Activated naive CD8-positive, alpha-beta T cell (primary cell): Measurements from ENCODE around the gene NCK1.
"Not testable (repeated sequence)": the region's sequence is repeated elsewhere in the genome, so short reads cannot be mapped to it uniquely, and the experiment has no call there.

Experiments used
- H3K27ac Mint-ChIP-seq: one replicate; pipeline ENCODE4 v1.8.0; 2021; ENCODE audit warnings: mixed read lengths
- H3K27me3 Mint-ChIP-seq: one replicate; pipeline ENCODE4 v1.8.0; 2021; ENCODE audit warnings: mixed read lengths
- H3K36me3 Mint-ChIP-seq: one replicate; pipeline ENCODE4 v1.8.0; 2021; ENCODE audit warnings: mixed read lengths
- H3K4me1 Mint-ChIP-seq: one replicate; pipeline ENCODE4 v1.8.0; 2021; ENCODE audit warnings: low read depth, mixed read lengths
- H3K4me3 Mint-ChIP-seq: one replicate; pipeline ENCODE4 v1.8.0; 2021; ENCODE audit warnings: mild to moderate bottlenecking, mixed read lengths
- H3K9me3 Mint-ChIP-seq: one replicate; pipeline ENCODE4 v1.8.0; 2021; ENCODE audit warnings: low read depth, mixed read lengths

Gene NCK1

DNA sequence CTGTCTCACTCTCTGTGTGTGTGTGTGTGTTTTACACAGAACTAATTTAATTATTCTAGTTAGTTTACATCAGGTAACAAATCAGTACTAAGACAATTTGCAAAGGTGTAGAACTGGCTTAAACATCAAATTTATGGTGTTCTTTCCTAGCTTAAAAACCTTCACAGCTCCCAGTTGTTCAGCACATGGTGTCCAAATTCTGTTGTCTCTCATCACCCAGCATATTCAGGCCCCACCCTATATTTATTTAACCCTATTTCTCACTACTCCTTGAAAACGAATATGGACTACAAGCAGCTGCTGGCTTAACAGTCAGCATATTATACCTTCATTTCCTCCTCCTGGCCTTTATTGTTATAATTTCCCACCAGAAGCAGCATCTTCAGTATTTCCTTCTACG, 96.9 kb downstream of the NCK1 start:
- Mint-ChIP-seq H3K4me1 (peaks cover 13% of the 10 kb centered on the region), H3K27ac (no peak overlapping the region), H3K36me3 (peaks cover 3% of the 10 kb centered on the region), H3K27me3 (no peaks in the 10 kb centered on the region), H3K9me3 (no peaks in the 10 kb centered on the region), H3K4me3 (no peak overlapping the region)

- Mint-ChIP-seq H3K27me3 (no peaks in the 10 kb centered on the region), H3K9me3 (no peaks in the 10 kb centered on the region), H3K27ac (no peak overlapping the region), H3K4me3 (no peak overlapping the region), H3K4me1 (peaks cover 13% of the 10 kb centered on the region), H3K36me3 (peaks cover 3% of the 10 kb centered on the region)
Observed at GRCh38 chr3:136959599-136959998, 97.6 kb downstream of the NCK1 start.

DNA sequence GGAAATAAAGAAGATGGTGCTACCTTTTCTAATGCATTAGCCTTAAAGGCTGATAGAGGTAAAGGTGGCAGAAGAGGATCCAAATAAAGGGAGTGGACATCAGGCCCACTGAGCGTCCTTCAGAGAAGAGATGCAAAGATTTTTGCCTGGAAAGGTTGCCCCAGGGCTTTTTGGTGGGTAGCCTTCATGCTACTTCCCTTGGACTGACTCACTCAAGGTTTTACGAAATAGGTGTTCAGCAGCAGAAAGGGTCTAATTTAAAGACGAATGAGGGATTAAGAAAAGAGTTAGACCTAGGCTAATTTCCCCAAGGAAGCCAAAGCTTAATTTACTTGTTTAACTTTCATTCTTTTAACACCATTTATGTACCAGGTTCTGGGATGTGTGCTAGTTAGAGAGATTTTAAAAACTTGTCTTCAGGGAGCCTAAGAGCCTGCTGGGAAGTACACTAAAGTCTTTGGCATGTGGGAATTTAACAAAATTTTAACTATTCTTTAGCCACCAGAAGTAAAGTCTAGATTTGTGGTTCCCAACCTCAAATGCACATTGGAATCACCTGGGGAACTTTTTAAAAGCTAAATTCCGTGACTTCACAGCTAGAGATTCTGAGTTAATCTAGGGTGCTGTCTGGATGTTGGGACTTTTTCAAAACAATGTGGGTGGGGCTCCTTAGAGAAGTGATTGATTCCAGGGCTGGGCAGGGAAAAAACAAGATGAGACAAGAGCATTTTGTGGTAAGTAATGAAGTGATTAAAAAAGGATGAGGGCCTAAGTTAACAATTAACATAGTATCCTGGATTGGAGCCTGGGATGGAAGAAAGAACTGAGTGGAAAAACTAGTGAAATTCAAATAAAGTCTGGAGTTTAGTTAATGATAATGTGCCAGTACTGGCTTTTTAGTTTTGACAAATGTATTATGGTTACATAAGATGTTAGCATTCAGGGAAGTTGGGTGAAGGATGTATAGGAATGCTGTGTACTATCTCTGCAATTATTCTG, 99.1 kb downstream of the NCK1 start:
- H3K4me1 Mint-ChIP-seq = peaks cover 4% of the 10 kb centered on the region
- no peaks in the 10 kb centered on the region for H3K27me3 Mint-ChIP-seq
- no peaks in the 10 kb centered on the region for H3K9me3 Mint-ChIP-seq
- H3K36me3 Mint-ChIP-seq = peaks cover 3% of the 10 kb centered on the region
- H3K4me3 Mint-ChIP-seq = no peak overlapping the region
- no peak overlapping the region for H3K27ac Mint-ChIP-seq

- H3K36me3 Mint-ChIP-seq = peaks cover 3% of the 10 kb centered on the region
Observed at GRCh38 chr3:136962927-136963326, 100.9 kb downstream of the NCK1 start.

DNA sequence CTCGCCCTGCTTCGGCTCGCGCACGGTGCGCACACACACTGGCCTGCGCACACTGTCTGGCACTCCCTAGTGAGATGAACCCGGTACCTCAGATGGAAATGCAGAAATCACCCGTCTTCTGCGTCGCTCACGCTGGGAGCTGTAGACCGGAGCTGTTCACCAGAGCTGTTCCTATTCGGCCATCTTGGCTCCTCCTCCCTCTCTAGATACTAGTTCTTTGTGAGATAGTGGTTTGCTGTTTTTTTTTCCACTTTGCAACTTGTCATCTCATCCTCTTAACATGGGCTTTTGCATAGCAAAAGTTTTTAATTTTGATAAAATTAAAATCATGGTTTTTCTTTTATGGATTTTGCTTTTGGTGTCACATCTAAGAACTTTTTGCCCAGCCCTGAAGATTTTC, 107.5 kb downstream of the NCK1 start:
- peaks cover 16% of the 10 kb centered on the region for H3K36me3 Mint-ChIP-seq
- not testable (repeated sequence) for H3K27me3 Mint-ChIP-seq, H3K9me3 Mint-ChIP-seq, H3K4me1 Mint-ChIP-seq, H3K4me3 Mint-ChIP-seq, H3K27ac Mint-ChIP-seq

More at GRCh38 chr3:136962927-136963326, 100.9 kb downstream of the NCK1 start:
- H3K27ac Mint-ChIP-seq = no peak overlapping the region
- H3K4me1 Mint-ChIP-seq = no peaks in the 10 kb centered on the region
- no peaks in the 10 kb centered on the region for H3K27me3 Mint-ChIP-seq
- no peak overlapping the region for H3K4me3 Mint-ChIP-seq
- H3K9me3 Mint-ChIP-seq = no peaks in the 10 kb centered on the region

DNA sequence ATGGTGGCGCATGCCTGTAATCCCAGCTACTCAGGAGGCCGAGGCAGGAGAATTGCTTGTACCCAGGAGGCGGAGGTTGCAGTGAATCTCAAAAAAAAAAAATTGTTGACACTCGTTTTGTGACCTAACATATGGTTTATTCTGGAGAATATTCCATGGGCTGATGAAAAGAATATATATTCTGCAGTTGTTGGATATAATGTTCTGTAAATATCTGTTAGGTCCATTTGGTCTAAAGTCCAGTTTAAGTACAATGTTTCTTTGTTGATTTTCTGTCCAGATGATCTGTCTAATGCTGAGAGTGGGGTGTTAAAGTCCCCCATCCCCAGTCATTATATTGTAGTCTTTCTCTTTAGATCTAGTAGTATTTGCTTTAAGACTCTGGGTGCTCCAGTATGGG, 111.3 kb downstream of the NCK1 start:
- no peak overlapping the region for H3K27ac Mint-ChIP-seq
- peaks cover 19% of the 10 kb centered on the region for H3K36me3 Mint-ChIP-seq

GRCh38 chr3:136974670-136975069, 112.7 kb downstream of the NCK1 start:
- H3K36me3 Mint-ChIP-seq = peaks cover 17% of the 10 kb centered on the region
- no peak overlapping the region for H3K4me3 Mint-ChIP-seq
- peaks cover 8% of the 10 kb centered on the region for H3K9me3 Mint-ChIP-seq
- H3K27me3 Mint-ChIP-seq = no peaks in the 10 kb centered on the region
- H3K4me1 Mint-ChIP-seq = no peaks in the 10 kb centered on the region
- no peak overlapping the region for H3K27ac Mint-ChIP-seq

More for the DNA sequence above, 111.3 kb downstream of the NCK1 start:
- Mint-ChIP-seq H3K4me1 (no peaks in the 10 kb centered on the region), H3K4me3 (no peak overlapping the region), H3K9me3 (peaks cover 8% of the 10 kb centered on the region), H3K27me3 (no peaks in the 10 kb centered on the region)

DNA sequence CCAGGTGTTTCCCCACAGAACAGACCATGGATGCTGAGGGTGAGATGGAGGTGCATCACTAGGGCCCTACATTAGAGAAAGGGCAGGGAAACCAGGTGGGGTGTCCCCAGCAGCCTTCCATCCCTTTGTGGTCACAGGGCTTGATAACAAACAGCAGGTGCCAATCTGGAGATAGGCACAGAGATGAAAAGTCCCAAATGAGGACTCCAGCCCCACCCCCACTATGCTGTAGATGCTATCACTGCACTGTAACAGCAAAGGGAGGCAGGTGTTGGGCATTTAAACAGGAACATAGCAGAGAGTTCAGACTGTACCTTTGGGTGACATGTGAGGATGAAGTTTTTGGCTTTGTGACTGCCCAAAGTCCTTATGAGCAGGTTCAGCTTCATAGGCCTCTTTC, 117.2 kb downstream of the NCK1 start:
- Mint-ChIP-seq H3K36me3 (peaks cover 18% of the 10 kb centered on the region), H3K4me3 (no peak overlapping the region), H3K4me1 (no peaks in the 10 kb centered on the region), H3K9me3 (peaks cover 4% of the 10 kb centered on the region), H3K27ac (no peak overlapping the region), H3K27me3 (no peaks in the 10 kb centered on the region)

DNA sequence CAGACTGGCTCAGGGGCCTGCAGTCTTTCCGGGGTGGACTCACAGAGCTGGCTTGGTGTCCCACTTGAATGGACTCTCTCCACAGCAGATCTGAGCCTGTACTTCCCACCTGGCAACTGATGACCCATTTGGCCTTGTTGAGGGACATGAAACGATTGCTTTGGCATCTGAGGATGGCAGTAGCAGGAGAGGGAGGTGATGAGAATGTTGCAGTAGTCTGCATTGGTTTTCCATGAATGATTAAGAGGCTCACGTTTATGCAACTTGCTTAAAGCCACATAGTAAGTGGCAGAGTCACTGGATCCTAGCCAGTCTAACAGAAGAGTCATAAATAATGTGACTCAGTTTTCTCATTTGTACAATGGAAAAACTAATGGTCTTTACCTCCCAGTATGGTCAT, 117.7 kb downstream of the NCK1 start:
- Mint-ChIP-seq H3K4me1 (no peaks in the 10 kb centered on the region), H3K4me3 (no peak overlapping the region), H3K9me3 (peaks cover 4% of the 10 kb centered on the region), H3K36me3 (peaks cover 15% of the 10 kb centered on the region), H3K27me3 (no peaks in the 10 kb centered on the region), H3K27ac (no peak overlapping the region)

- no peaks in the 10 kb centered on the region for H3K4me1 Mint-ChIP-seq
- H3K27ac Mint-ChIP-seq = no peak overlapping the region
Observed at GRCh38 chr3:136982033-136982432, 120.0 kb downstream of the NCK1 start.

GRCh38 chr3:136982520-136983138, 120.6 kb downstream of the NCK1 start:
- no peaks in the 10 kb centered on the region for H3K9me3 Mint-ChIP-seq

More at GRCh38 chr3:136982033-136982432, 120.0 kb downstream of the NCK1 start:
- no peaks in the 10 kb centered on the region for H3K9me3 Mint-ChIP-seq
- H3K4me3 Mint-ChIP-seq = no peak overlapping the region
- H3K27me3 Mint-ChIP-seq = no peaks in the 10 kb centered on the region
- peaks cover 12% of the 10 kb centered on the region for H3K36me3 Mint-ChIP-seq

DNA sequence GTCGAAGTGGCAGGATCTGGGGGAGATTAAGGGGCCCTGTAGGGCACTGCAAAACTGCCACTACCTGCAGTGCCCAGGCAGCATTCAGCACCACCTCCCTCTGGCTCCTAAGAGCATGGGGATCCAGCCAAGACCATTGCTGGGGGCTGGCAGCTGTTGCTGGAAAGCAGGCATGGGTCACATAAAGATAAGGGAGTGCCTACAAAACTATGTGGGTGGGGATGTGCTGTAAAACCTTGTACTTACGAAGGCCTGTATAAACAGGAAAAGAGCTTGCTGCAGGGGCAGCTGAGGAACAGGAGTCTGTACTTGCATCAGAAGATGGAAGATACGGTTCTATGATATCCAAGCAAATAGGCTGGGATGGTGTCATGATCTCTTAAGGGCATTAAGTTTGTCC, 122.8 kb downstream of the NCK1 start:
- H3K4me3 Mint-ChIP-seq = no peak overlapping the region
- H3K36me3 Mint-ChIP-seq = peaks cover 12% of the 10 kb centered on the region
- H3K9me3 Mint-ChIP-seq = no peaks in the 10 kb centered on the region
- no peaks in the 10 kb centered on the region for H3K4me1 Mint-ChIP-seq
- H3K27ac Mint-ChIP-seq = no peak overlapping the region
- H3K27me3 Mint-ChIP-seq = no peaks in the 10 kb centered on the region

More at GRCh38 chr3:136982520-136983138, 120.6 kb downstream of the NCK1 start:
- Mint-ChIP-seq H3K27me3 (no peaks in the 10 kb centered on the region), H3K27ac (no peak overlapping the region), H3K4me3 (no peak overlapping the region), H3K36me3 (peaks cover 12% of the 10 kb centered on the region), H3K4me1 (no peaks in the 10 kb centered on the region)

DNA sequence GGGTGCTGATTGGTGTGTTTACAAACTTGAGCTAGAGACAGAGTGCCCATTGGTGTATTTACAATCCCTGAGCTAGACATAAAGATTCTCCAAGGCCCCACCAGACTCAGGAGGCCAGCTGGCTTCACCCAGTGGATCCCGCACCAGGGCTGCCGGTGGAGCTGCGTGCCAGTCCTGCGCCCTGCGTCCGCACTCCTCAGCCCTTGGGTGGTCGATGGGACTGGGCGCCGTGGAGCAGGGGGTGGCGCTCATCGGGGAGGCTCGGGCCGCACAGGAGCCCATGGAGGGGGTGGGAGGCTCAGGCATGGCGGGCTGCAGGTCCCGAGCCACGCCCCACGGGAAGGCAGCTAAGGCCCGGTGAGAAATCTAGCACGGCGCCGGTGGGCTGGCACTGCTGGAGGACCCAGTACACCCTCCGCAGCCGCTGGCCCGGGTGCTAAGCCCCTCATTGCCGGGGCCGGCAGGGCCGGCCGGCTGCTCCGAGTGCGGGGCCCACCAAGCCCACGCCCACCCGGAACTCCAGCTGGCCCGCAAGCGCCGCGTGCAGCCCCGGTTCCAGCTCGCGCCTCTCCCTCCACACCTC, 125.5 kb downstream of the NCK1 start:
- H3K27ac Mint-ChIP-seq, H3K36me3 Mint-ChIP-seq, H3K27me3 Mint-ChIP-seq, H3K9me3 Mint-ChIP-seq, H3K4me1 Mint-ChIP-seq, H3K4me3 Mint-ChIP-seq: not testable (repeated sequence)

DNA sequence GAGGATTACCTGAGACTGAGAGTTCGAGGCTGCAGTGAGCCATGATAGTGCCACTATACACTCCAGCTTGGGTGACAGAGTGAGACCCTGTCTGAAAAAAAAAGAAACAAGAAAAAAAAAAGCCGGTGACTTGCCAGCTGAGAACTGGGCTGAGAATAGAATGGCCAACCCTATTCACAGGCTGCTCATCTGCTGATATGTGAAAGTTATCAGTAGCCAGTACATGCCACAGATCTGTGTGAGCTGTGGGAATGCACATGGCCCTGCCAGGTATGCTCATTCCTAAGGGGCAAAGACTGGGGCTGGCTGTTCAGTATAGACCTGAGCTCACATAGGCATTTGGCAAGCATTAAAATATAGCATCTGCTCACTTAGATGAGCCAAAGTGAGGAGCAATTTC, 126.6 kb downstream of the NCK1 start:
- Mint-ChIP-seq H3K36me3 (no peaks in the 10 kb centered on the region), H3K27me3 (no peaks in the 10 kb centered on the region), H3K4me3 (no peak overlapping the region), H3K4me1 (no peaks in the 10 kb centered on the region), H3K27ac (no peak overlapping the region), H3K9me3 (no peaks in the 10 kb centered on the region)
